SHP77 (cell line): Measurements from ENCODE around the gene ASAP2.
"Not testable (repeated sequence)": the region's sequence is repeated elsewhere in the genome, so short reads cannot be mapped to it uniquely, and the experiment has no call there.

Source experiments
- DNase-seq, 2 experiments: peaks; one replicate each; lab custom pipeline; 2025; lab: John Stamatoyannopoulos, UW

The ASAP2 gene

DNA sequence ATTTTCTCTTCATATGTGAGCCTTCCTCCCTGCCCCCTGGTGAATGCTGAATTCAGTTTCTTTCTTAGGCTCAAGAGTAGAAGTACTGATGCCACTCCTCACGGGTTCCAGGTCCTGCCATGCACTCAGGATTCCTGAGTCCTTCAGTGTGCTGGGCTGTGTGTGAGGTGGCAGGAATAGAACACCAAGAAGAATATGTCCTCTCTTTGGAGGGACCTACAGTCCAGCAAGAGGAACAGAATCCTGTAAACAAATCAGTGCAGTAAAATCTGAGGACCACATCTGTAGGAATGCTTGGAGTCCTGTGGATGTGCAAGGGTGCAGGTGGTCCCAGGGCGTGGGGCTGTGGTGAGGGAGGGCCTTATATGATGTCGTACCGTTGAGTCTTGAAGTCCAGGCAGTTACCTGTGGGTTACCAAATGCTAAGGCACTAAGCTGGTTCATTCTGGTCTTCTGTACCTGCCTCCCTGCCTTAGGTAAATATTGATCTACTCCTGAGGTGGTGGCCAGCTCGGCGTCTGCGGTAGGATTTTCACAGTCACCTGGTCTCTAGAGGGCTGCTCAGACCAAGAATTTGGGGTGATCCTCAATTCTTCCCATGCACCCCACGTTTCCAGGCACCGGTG lies 5.5 kb downstream of the ASAP2 start:
- DNase-seq = no peak

GRCh38 chr2:9212661-9213411 lies 6.2 kb downstream of the ASAP2 start:
- DNase-seq = no peak

DNA sequence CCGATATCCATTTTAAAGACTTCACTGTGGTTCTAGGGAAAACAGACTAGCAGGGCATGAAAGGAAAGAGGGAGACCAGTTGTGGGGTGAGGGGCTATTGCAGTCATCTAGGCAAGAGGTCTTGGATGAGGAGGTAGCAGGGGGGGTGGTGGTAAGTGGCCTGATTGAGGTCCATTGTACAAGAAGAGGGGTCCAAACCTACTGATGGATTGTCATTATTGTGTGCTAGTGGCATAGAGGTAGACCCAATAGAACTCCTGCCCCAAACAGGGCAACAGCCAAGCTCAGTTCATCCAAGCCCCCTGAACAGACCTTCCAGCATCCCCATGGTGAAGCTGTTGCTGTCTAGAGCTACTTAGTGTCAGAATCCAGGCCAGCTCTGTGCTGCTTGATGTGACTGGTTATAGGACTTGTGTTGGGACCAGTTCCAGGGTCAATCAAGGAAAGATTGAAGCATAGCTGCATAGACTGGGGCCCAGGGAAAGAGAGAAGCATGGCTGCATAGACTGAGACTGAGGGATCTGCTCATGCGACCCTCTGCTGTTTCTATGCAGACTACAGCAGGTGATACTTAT lies 7.0 kb downstream of the ASAP2 start:
- DNase-seq = no peak

GRCh38 chr2:9214873-9215272 lies 8.3 kb downstream of the ASAP2 start:
- DNase-seq = no peak

DNA sequence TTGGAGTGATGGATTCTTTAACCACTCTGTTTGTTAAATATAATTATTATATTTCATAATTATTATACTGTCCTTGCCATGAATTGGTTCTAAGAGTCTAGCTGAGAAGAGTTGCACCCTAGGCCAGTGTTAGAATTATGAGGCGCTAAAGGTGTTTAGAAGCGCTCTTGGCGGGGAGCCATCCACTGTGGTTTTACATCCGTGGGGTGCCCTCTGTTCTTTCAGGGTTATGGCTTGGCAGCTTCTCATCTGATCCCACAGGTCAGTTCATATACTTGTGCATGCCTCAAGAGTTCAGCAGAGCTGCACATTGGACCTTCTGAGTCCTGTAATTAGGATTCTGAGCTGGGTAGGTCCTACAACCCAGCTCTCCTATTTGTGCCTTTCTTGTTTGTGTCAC lies 9.1 kb downstream of the ASAP2 start:
- DNase-seq = no peak

DNA sequence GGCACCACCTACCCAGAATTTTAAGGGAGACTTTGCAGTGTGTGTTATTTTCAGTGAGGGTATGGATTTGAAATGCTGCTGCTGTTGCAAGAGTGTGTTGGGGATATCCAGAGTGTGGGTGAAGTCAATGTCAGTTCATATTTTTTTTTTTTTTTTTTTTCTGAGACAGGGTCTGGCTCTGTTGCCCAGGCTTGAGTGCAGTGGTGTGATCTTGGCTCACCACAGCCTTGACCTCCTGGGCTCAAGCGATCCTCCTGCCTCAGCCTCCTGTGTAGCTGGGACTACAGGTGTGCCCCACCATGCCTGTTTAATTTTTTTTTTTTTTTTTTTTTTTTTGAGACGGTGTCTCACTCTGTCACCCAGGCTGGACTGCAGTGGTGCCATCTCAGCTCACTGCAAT lies 9.5 kb downstream of the ASAP2 start:
- DNase-seq = not testable (repeated sequence)

- no peak for DNase-seq
These were observed 11.5 kb downstream of the ASAP2 start for GRCh38 chr2:9217838-9218770.

DNA sequence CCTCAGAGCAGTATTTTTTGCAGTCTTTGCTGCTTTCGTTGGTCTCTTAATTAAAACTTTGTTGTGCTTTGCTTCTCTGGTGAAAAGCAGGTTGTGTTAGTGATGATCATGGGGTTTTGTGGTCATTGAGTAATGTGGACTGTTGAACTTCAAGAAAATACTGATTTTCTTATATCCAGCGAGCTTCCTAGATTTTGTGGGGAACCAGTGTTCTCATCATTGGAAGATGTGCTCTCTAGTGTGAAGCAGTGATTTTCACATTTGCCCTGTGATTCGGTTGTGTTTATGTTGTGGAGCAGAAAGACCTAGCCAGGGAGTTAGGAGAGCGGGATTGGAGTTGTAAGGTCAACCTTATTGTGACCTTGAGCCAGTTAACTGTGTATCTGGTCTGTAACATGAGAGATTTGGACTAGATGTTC lies 12.4 kb downstream of the ASAP2 start:
- DNase-seq = no peak

DNA sequence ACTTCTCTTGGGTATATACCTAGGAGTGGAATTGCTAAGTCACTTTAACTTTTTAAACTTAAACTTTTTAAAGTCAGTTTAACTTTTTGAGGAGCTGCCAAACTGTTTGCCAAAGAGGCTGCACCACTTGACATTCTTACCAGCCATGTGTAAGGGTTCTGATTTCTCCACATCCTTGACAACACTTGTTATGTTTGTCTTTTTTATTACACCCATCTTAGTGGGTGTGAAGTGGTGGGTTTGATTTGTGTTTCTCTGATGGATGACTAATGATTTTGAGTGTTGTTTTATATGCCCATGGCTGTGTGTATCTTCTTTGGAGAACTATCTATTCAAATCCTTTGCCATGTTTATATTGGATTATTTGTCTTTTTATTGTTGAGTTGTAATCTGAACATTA lies 13.6 kb downstream of the ASAP2 start:
- no peak for DNase-seq

DNA sequence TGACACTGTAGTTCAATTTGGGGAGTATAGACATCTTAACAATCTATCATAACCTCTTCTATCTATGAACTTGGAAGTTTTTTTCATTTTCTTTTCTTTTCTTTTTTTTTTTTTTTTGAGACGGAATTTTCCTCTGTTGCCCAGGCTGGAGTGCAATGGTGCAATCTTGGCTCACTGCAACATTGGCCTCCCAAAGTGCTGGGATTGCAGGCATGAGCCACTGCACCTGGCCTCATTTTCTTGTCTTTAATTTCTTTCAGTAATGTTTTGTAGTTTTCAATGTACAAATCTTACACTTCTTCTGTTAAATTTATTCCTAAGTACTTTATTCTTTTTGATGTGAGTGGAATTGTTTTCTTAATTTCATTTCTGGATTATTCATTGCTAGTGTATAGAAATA lies 14.6 kb downstream of the ASAP2 start:
- DNase-seq = no peak

DNA sequence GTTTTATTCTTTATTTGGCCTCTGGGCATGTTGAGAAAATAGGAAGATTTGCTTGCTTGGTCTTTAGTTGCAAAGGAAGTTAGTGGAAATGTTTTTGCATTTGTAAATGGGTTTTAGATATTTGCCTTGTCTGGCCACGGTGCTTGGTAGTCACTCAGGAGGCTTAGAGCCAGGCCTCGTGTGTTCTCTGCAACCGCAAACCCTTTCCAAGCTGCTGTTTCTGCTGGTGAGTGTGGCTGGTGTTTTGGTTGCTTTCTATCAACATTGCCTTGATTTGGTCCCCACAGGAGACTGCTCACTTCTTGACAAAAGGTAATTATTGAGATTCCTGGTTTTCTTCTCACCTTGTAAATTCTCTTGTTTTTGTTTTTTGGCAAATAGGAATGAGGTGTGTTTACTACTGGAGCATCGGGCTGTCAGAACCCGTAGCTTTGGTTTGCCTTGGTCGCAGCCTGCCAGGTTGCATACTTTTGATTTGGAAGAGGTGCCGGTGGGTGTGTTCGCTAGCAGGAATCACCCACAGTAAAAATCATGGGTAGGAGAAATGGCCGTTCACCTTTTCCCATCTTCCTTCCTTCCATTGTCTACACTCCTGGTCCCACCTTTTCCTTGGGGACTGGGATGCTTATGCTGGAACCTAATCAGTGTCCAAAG lies 15.8 kb downstream of the ASAP2 start:
- no peak for DNase-seq

DNA sequence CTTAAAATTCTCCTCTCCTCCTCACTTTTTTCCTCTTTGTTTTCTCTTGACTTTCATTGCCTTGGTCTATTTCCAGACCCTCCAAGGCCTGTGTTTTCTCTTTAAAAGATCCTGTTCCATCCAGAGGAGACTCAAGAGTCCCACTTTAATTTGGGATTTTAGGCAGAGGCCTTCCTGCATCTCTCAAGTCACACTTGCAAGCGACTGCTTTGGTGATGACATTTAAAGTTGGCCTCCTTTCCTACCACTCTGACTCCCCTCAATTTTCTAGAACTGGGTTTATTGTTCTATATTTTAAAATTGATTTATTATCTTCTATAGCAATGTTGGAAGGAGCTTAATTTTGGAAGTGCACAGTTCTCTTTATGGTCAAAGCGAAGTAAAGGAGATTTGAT lies 16.3 kb downstream of the ASAP2 start:
- no peak for DNase-seq

GRCh38 chr2:9225806-9226205 lies 19.2 kb downstream of the ASAP2 start:
- no peak for DNase-seq

DNA sequence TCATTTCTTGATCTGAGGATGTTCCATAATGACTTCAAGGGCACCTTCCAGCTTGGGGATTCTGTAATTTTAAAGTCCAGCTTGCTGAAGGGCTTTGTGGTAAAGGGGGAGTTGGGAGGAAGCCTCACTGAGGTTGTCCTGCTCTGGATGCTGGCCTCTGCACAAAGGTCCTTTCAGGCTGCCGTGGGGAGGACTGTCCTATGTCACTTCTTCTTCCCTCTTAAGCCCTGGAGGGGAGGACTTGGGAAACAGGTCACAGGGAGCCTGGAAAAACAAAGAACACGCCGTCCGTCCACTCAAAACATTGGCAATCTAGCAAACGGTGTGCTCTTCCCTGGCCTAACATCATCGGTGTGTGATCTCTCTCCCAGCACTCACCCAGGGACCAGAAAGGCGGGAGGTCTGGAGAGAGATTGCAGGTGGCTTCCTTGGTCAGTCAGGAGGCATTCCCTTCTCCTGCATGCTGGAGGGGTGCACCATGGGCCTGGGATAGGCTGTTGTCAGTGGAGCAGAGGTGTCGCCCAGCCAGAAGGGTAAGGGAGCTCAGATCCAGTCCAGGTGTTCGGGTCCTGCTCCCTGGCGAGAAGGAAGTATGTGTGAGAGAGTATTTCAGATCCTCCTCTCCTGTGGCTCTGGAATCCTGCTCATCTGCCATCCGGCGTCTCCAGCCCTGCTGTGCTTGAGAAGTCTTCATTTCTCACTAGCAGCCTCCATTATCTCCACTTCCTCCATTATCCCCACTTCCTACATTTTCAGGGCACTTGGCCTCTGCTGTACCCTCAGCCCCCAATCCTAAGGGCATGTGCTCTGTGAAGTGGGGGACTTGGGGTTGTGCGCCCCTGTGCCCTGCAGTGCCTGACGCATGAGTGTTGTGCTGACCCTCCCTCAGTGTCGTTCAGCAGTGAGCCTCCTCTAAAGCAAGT lies 20.1 kb downstream of the ASAP2 start:
- DNase-seq = no peak

DNA sequence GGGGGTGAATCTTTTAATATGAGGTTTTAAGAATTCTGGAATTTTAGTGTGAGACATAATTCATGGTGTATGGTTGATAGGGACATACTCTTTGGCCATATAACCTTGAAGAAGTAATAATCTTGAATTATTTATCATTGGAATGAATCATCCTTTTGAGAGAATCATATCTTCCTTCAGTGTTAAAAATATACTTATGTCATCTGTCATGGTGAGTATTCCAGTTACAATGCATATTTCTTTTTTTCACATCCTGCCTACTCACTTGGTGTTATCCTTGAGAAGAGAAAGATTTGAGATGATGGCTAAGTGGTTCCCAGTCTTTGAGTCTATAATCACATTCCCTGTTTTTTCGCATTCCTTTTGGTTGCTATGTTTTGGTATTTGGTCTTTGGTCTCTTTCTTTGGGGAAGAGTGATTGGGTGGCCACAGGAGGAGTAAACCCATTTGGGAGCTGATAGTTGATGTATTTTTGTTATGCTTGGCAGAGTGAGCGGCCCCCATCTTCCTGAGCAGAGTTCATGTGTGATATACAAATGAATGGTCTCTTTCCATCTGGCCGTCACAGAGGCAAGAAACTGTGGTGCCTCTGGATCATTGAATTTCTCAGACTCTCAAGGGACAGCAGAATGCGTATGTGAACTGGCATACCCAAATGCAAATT lies 21.6 kb downstream of the ASAP2 start:
- no peak for DNase-seq

DNA sequence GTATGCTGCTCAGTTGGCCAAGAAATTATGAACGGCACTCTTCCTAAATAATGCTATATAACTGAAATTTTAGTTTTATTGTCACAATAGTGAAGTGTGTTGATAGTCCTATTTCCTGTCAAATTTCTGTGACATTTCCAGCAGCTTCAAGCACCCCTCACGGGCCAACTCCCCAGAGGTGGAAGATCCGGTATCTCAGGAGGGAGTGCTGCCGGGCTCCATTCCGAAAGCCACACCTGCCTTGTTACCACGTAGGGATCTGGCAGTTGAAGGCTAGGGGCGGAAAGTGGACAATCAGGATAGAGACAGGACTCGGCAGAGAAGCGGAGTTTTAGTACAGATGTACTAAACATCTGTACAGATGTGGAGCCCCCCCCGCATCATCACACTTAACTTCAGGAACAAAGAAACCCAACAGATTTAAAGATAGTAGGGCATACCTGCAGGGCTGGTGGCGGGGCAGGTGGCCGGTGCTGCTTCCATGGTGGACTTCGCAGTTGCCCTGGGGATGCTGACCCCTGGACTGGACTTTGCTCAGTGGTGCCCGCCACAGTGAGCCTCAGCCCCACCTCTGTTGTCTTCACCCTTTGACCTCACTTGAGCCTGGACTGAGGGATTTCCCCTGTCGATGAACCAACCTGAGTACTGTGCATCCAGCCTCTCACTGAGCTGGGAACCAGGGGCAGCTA lies 22.3 kb downstream of the ASAP2 start:
- DNase-seq = no peak

DNA sequence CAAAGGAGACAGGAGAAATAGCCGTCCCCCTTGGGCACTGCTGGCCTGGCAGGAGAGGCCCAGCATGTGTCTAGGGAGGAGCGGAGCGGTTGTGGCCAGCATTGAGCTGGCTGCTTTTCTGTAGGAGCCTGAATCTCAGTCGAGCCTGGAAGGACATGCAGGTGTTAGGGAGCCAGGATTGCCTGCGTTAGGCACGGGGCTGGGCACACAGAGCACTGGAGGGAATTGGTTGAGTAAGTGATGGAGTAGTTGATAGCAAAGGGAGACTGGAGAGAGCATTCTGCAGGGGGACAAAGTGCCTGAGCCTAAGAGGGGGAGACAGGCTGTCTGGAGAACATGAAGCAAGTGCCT lies 22.8 kb downstream of the ASAP2 start:
- no peak for DNase-seq

DNA sequence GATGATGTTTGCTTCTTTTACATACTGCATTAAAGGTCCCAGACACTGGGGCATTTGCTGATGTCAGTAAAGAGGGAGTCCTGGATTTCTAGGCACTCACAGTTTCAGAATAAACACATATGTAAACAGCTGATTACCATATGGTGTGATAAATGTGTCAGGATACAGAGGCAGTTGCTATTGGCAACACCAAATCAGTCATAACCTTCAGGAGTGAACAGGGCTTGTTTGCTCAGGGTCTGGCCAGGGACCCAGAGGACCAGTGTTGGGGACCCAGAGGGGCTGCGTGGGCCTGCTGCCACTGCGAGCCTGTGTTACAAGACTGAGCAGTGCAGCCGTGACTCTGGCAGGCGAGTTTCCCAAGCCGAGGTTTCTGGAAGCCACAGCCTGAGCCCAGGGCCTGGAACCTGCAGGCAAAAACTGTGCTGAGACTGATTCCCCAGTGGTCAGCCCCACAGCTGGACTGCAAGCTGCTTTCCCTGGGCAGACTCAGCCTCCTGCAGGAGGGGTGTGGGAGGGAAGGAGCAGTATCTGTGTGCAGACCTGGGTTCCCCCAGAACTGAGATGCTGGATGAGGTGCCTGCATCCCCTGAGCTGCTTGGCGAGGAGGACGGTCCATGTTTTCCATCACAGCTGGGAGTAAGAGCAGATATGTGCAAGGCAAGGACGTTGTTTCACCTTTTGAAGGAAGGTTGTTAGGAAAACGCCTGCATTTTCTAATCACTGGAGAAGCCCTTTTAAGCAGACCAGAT lies 23.6 kb downstream of the ASAP2 start:
- DNase-seq = no peak

- DNase-seq = no peak
These were observed 24.3 kb downstream of the ASAP2 start for GRCh38 chr2:9230881-9231280.
